Measurements from ENCODE around the gene FAM237B. TPM values are rescaled to one million over a fixed set of nuclear protein-coding genes. Genes with fewer than 3 reads are reported as not detected.
A peak's percentile ranks its signal among the peaks of the same experiment; 100 is the strongest.

The FAM237B gene
- total and polyA plus RNA-seq, 9 of the 15 experiments (the other 6 are each of a cell fraction or from before 2014, with no cell fraction given): not detected

DNA sequence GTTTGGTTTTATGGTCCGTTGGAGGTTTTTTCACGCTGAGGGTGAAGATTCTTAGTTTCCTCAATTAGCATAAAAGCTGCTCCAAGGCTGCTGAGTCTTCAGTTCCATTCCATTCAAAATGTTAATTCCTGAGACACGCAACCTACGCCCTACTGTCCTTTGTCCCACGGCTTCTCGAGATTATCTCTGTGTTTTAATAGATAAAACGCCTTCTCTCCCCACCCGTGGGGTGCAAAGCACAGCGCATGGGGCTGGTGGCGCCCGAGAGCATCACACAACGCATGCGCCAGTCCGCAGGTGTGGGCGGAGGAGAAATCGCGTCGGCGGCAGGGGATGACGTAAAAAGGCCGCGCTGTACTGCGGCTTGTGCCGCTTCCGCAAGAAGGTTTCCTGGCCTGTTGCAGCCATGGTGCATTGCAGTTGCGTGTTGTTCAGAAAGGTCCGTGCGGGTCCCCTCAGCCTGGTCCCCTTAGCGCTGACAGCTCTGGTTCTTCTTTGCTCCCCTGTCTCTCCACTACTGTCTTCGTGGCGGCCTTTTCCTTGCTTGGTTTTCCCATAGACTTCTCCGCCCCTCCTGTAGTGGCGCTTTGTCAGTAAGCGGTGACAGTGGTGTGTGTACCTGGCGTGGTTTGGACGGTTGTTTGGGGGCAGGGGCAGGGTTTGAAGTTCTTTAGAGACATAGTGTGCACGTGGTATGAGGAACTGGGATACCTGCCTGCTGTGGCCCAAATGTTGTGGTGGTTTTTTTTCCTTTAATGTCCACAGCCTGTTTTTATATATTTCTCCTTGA is 25.4 kb upstream of the FAM237B start, which contains the start of gene GTPBP10 (continued):
- TF ChIP-seq PRDM10 (IDR thresholded peaks at IDR 0.05; ENCODE audit: partially characterized antibody) (no peak), ZNF79 (CRISPR knock-in tag; IDR thresholded peaks at IDR 0.05; ENCODE audit: low read depth) (no peak), ZBTB43 (CRISPR knock-in tag; IDR thresholded peaks at IDR 0.05) (peak; percentile 49; the same call in 1 of the 2 replicates), ATF4 (CRISPR knock-in tag; IDR thresholded peaks at IDR 0.05) (peak; percentile 46; the same call in 1 of the 2 replicates), ZNF592 (IDR thresholded peaks at IDR 0.05) (no peak), DNMT1 (IDR thresholded peaks at IDR 0.05) (0 out of 2 replicates have a peak, but pooled peaks have one; percentile 66), ESRRA (IDR thresholded peaks at IDR 0.05; ENCODE audit: borderline replicate concordance, low read depth) (peak; percentile 82)
- TF ChIP-seq, protein P1, sequence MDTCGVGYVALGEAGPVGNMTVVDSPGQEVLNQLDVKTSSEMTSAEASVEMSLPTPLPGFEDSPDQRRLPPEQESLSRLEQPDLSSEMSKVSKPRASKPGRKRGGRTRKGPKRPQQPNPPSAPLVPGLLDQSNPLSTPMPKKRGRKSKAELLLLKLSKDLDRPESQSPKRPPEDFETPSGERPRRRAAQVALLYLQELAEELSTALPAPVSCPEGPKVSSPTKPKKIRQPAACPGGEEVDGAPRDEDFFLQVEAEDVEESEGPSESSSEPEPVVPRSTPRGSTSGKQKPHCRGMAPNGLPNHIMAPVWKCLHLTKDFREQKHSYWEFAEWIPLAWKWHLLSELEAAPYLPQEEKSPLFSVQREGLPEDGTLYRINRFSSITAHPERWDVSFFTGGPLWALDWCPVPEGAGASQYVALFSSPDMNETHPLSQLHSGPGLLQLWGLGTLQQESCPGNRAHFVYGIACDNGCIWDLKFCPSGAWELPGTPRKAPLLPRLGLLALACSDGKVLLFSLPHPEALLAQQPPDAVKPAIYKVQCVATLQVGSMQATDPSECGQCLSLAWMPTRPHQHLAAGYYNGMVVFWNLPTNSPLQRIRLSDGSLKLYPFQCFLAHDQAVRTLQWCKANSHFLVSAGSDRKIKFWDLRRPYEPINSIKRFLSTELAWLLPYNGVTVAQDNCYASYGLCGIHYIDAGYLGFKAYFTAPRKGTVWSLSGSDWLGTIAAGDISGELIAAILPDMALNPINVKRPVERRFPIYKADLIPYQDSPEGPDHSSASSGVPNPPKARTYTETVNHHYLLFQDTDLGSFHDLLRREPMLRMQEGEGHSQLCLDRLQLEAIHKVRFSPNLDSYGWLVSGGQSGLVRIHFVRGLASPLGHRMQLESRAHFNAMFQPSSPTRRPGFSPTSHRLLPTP (IDR thresholded peaks at IDR 0.05; ENCODE audit: borderline replicate concordance, extremely low read depth, insufficient read length): no peak
- TF ChIP-seq, protein P2, sequence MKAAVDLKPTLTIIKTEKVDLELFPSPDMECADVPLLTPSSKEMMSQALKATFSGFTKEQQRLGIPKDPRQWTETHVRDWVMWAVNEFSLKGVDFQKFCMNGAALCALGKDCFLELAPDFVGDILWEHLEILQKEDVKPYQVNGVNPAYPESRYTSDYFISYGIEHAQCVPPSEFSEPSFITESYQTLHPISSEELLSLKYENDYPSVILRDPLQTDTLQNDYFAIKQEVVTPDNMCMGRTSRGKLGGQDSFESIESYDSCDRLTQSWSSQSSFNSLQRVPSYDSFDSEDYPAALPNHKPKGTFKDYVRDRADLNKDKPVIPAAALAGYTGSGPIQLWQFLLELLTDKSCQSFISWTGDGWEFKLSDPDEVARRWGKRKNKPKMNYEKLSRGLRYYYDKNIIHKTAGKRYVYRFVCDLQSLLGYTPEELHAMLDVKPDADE (conservative IDR thresholded peaks at IDR 0.05; ENCODE audit: control insufficient read depth, low read depth, low read length): peak; percentile 92
